GM12878 (cell line): ENCODE results near the gene ZNF280C. TPM values are rescaled to one million over a fixed set of nuclear protein-coding genes. Genes with fewer than 3 reads are reported as not detected.

Source experiments
- ATAC-seq: fragments of 200-7000 bp; cut with Tn5 transposase; 3 replicates; pipeline ENCODE4 v1.9.1; 2020; ENCODE audit warnings: mild to moderate bottlenecking, moderate library complexity
- BruUV-seq: library from RNA; stranded (reverse); fragments of 400-500 nt; replicated peaks from 2 replicates; lab custom pipeline; 2021; lab: Mats Ljungman, UMichigan
- CTCF ChIA-PET: fragments of 300-600 bp; sonication (Branson Sonifier 250); formaldehyde crosslinking; extraction: SDS; loops from one replicate; lab custom pipeline; 2021; ENCODE audit warnings: inconsistent platforms; lab: Yijun Ruan, JAX
- POLR2A ChIA-PET: fragments of 350-600 bp; formaldehyde crosslinking; extraction: SDS; loops from one replicate; lab custom pipeline; 2021; ENCODE audit warnings: inconsistent platforms; lab: Charles Lee
- RAD21 ChIA-PET: fragments of 300-600 bp; sonication (Branson Sonifier 250); formaldehyde crosslinking; loops from one replicate; lab custom pipeline; 2023; ENCODE audit warnings: antibody characterized with exemption; ENCODE audit not compliant: unreplicated experiment; lab: Charles Lee
- SMC1A ChIA-PET: fragments of 300-600 bp; sonication (Branson Sonifier 250); formaldehyde crosslinking; loops from one replicate; lab custom pipeline; 2023; ENCODE audit not compliant: unreplicated experiment, uncharacterized antibody; lab: Charles Lee
- DNase-seq: peaks from one replicate; pipeline ENCODE4 v3.0.0-alpha.2; 2011; ENCODE audit warnings: low read depth, low spot score
- FAIRE-seq: peaks from 3 replicates; lab custom pipeline; 2011; peaks lifted over from hg19 to GRCh38; lab: Jason Lieb, UNC
- H2AFZ ChIP-seq: 2 replicates; pipeline ENCODE4 v1.6.0; 2011; ENCODE audit warnings: low read depth, low read length, control low read depth; ENCODE audit not compliant: control insufficient read depth
- H3K27ac ChIP-seq: 2 replicates; pipeline ENCODE4 v1.5.1; 2011; ENCODE audit warnings: control low read depth; ENCODE audit not compliant: control insufficient read depth, insufficient read depth
- H3K27me3 ChIP-seq, 2 experiments: replicated peaks in 1 of 2; 2 replicates each; pipeline versions ENCODE4 v1.6.0 to v1.6.1; 2011; ENCODE audit warnings: low read length in 1 of 2; ENCODE audit not compliant: control insufficient read depth in 2 of 2, insufficient read depth in 2 of 2
- H3K36me3 ChIP-seq, 2 experiments: 2 replicates each; pipeline ENCODE4 v1.5.1; 2011; ENCODE audit warnings: low read length in 1 of 2; ENCODE audit not compliant: control insufficient read depth in 2 of 2, insufficient read depth in 2 of 2
- H3K4me1 ChIP-seq: 2 replicates; pipeline ENCODE4 v1.6.1; 2011; ENCODE audit warnings: mild to moderate bottlenecking, low read length, moderate library complexity, mixed read lengths; ENCODE audit not compliant: control insufficient read depth, insufficient read depth
- H3K4me2 ChIP-seq: 2 replicates; pipeline ENCODE4 v1.6.0; 2011; ENCODE audit warnings: control low read depth; ENCODE audit not compliant: control insufficient read depth, insufficient read depth
- H3K4me3 ChIP-seq: fragments of 200-600 bp; sonication (generic); 2 replicates; pipeline ENCODE4 v1.5.1; 2016
- H3K79me2 ChIP-seq: 2 replicates; pipeline ENCODE4 v1.6.0; 2011; ENCODE audit warnings: low read length; ENCODE audit not compliant: control insufficient read depth, insufficient read depth
- H3K9ac ChIP-seq: 2 replicates; pipeline ENCODE4 v1.8.0; 2011; ENCODE audit warnings: low read length, control low read depth, mixed read lengths; ENCODE audit not compliant: control insufficient read depth, insufficient read depth
- H3K9me3 ChIP-seq: replicated peaks from 3 replicates; pipeline ENCODE4 v1.5.1; 2011; ENCODE audit warnings: mild to moderate bottlenecking, low read length; ENCODE audit not compliant: control insufficient read depth, insufficient read depth
- H4K20me1 ChIP-seq: 2 replicates; pipeline ENCODE4 v1.6.0; 2011; ENCODE audit not compliant: control insufficient read depth, insufficient read depth
- HCFC1 ChIP-seq: fragments of 150-350 bp; IDR thresholded peaks from 2 replicates; pipeline ENCODE4 v1.6.1; 2014; ENCODE audit warnings: low read length
- KLF5 ChIP-seq: fragments of 450-650 bp; IDR thresholded peaks from 2 replicates; pipeline ENCODE4 v1.6.1; 2014; ENCODE audit warnings: mild to moderate bottlenecking; ENCODE audit not compliant: partially characterized antibody
- NBN ChIP-seq: fragments of 450-650 bp; IDR thresholded peaks from 2 replicates; pipeline ENCODE4 v1.6.1; 2016
- PKNOX1 ChIP-seq: fragments of 450-650 bp; IDR thresholded peaks from 2 replicates; pipeline ENCODE4 v1.6.1; 2016; ENCODE audit warnings: mild to moderate bottlenecking
- POU2F2 ChIP-seq: IDR thresholded peaks from 3 replicates; pipeline ENCODE4 v1.6.1; 2011; ENCODE audit warnings: low read depth, mild to moderate bottlenecking, low read length, borderline replicate concordance
- RFX5 ChIP-seq: IDR thresholded peaks from 2 replicates; pipeline ENCODE4 v1.6.1; 2011; ENCODE audit warnings: low read depth, low read length, improper control_type of control experiment
- RUNX3 ChIP-seq: IDR thresholded peaks from 2 replicates; pipeline ENCODE4 v1.6.1; 2012; ENCODE audit warnings: low read length, inconsistent platforms
- USF2 ChIP-seq: IDR thresholded peaks from 2 replicates; pipeline ENCODE4 v1.6.1; 2011; ENCODE audit warnings: low read depth, low read length, improper control_type of control experiment, borderline replicate concordance
- ZBED1 ChIP-seq: IDR thresholded peaks from 2 replicates; pipeline ENCODE4 v1.6.1; 2016; ENCODE audit warnings: borderline replicate concordance
- WGBS: methylation state at CpG from one replicate; pipeline ENCODE4 v1.1.6; 2016; ENCODE audit warnings: low lambda C conversion rate; ENCODE audit not compliant: insufficient replicate concordance, insufficient coverage; ENCODE audit errors: missing lambda C conversion rate; 5-methylcytosine and 5-hydroxymethylcytosine counted together
- in situ Hi-C: fragments of 300-500 bp; cut with MboI; formaldehyde crosslinking; loops from 9 replicates; pipeline ENCODE4 v1.14.3; 2018; ENCODE audit warnings: mixed read lengths
- intact Hi-C: fragments of 100-400 bp; cut with micrococcal nuclease; formaldehyde crosslinking; loops from one replicate; pipeline ENCODE4 v1.14.2; 2022; ENCODE audit not compliant: unreplicated experiment
- polyA plus RNA-seq, 11 experiments: library from polyadenylated mRNA; depleted of rRNA in 4 of 11; unstranded in 6 of 11; stranded (reverse) in 5 of 11; fragments of >200 nt; fragmentation: Nextera tagmentation in 4 of 11; fragmentation: Illumina TruSeq in 1 of 11; extraction: Ambion mirVana in 4 of 11; extraction: Trizol in 1 of 11; gene quantifications; 1 replicate in 1 of 11; 2 replicates in 10 of 11; pipeline versions ENCODE4 v1.2.1 to v1.2.3, GENCODE V29; 2011 to 2016; ENCODE audit warnings: inconsistent platforms in 2 of 11, missing spikeins in 2 of 11, low read depth in 1 of 11
- total RNA-seq, 4 experiments: library from RNA; depleted of rRNA in 3 of 4; stranded (reverse); fragments of >200 nt in 3 of 4; fragmentation: Illumina TruSeq in 1 of 4; extraction: Trizol in 1 of 4; gene quantifications; 2 replicates each; pipeline versions ENCODE4 v1.2.1 to v1.2.3, GENCODE V29; 2013 to 2021
- TF ChIP-seq, protein P1 (sequence below): fragments of 150-350 bp; IDR thresholded peaks from 2 replicates; pipeline ENCODE4 v1.6.1; 2016; ENCODE audit warnings: low read depth, low read length

ZNF280C gene
- total and polyA plus RNA-seq, 10 of the 15 experiments (the other 5 are each of a cell fraction or from before 2014, with no cell fraction given), result 0.82 to 8.8 (median 5.7) TPM

- no peak for FAIRE-seq
- intact Hi-C loops, result no loop called here
Observed at GRCh38 chrX:130211415-130212186, 57.1 kb downstream of the ZNF280C start.

DNA sequence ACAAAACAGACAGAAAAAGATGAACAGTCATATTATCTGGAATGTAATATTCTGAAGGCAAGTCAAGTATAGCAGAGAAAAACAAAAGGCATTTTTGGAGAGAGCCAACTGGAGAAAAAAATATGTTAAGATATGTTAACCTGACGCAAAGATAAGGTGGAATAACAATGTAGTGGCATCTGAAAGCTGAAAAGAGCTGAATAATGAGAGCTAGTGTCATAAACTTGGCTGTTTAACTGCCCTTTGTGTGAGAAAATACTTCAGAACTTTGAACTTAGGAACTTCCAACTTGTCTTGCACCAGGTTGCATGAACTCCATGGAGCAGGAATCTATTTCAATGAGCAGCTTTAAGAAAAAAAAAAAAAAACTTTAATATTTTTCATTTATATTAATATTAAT is 64.1 kb downstream of the ZNF280C start:
- POLR2A ChIA-PET, result no interaction called here
- CTCF ChIA-PET, result no interaction called here
- Histone ChIP-seq H3K4me3 (no peak overlapping the region), H3K27me3 (no peaks in the 10 kb centered on the region), H3K36me3 (no peaks in the 10 kb centered on the region), H3K4me2 (no peak overlapping the region), H3K4me1 (no peaks in the 10 kb centered on the region), H4K20me1 (no peaks in the 10 kb centered on the region), H3K9ac (no peak overlapping the region), H3K27ac (no peak overlapping the region), H3K79me2 (no peaks in the 10 kb centered on the region), H3K9me3 (no peaks in the 10 kb centered on the region), H2AFZ (no peak overlapping the region)
- no TSS peak for BruUV-seq
- WGBS, result 45% methylated on average over 1 of the region's 1 CpG
- no peak for ATAC-seq
- SMC1A ChIA-PET, result no interaction called here
- RAD21 ChIA-PET, result no interaction called here
- FAIRE-seq, result no peak
- DNase-seq, result no peak
- intact Hi-C loops (no loop called here), in situ Hi-C loops (no loop called here)
- no peak for TF ChIP-seq KLF5
- TF ChIP-seq ZBED1, result no peak
- TF ChIP-seq PKNOX1, result no peak
- TF ChIP-seq, protein P1, sequence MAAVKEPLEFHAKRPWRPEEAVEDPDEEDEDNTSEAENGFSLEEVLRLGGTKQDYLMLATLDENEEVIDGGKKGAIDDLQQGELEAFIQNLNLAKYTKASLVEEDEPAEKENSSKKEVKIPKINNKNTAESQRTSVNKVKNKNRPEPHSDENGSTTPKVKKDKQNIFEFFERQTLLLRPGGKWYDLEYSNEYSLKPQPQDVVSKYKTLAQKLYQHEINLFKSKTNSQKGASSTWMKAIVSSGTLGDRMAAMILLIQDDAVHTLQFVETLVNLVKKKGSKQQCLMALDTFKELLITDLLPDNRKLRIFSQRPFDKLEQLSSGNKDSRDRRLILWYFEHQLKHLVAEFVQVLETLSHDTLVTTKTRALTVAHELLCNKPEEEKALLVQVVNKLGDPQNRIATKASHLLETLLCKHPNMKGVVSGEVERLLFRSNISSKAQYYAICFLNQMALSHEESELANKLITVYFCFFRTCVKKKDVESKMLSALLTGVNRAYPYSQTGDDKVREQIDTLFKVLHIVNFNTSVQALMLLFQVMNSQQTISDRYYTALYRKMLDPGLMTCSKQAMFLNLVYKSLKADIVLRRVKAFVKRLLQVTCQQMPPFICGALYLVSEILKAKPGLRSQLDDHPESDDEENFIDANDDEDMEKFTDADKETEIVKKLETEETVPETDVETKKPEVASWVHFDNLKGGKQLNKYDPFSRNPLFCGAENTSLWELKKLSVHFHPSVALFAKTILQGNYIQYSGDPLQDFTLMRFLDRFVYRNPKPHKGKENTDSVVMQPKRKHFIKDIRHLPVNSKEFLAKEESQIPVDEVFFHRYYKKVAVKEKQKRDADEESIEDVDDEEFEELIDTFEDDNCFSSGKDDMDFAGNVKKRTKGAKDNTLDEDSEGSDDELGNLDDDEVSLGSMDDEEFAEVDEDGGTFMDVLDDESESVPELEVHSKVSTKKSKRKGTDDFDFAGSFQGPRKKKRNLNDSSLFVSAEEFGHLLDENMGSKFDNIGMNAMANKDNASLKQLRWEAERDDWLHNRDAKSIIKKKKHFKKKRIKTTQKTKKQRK, result no peak
- no peak for TF ChIP-seq HCFC1
- no peak for TF ChIP-seq USF2
- no peak for TF ChIP-seq POU2F2
- TF ChIP-seq RFX5, result no peak

More at GRCh38 chrX:130211415-130212186, 57.1 kb downstream of the ZNF280C start:
- 22% methylated on average over 4 of the region's 4 CpGs for WGBS
- Histone ChIP-seq H2AFZ (no peak overlapping the region), H3K4me3 (no peak overlapping the region), H3K9me3 (no peaks in the 10 kb centered on the region), H3K27me3 (no peaks in the 10 kb centered on the region), H3K4me2 (no peak overlapping the region), H3K36me3 (no peaks in the 10 kb centered on the region; a peak in 1 of 4 replicates), H3K4me1 (no peaks in the 10 kb centered on the region), H3K27ac (no peak overlapping the region), H4K20me1 (no peaks in the 10 kb centered on the region), H3K9ac (no peak overlapping the region), H3K79me2 (no peaks in the 10 kb centered on the region)
- TF ChIP-seq RUNX3 (0 out of 2 replicates have a peak, but pooled peaks have one; percentile 23), NBN (no peak)
- ChIA-PET SMC1A (no interaction called here), POLR2A (interaction anchor here (0.5 kb wide), 1 partner anchor 53 kb away, joined by 3 read pairs; no protein-coding TSS in a partner anchor), RAD21 (interaction anchor here (1.6 kb wide), 1 partner anchor 151 kb away, joined by 4 read pairs; no protein-coding TSS in a partner anchor), CTCF (interaction anchor here (2.3 kb wide), 1 partner anchor 20 kb away, joined by 5 read pairs; no protein-coding TSS in a partner anchor)
- ATAC-seq (no peak; the same call in 2 of the 3 replicates), DNase-seq (no peak)
- in situ Hi-C loops, result no loop called here
- no TSS peak for BruUV-seq
